Smooth muscle cell (in vitro differentiated cells): ENCODE data around the gene CCNC. TPM values are rescaled to one million over a fixed set of nuclear protein-coding genes. Genes with fewer than 3 reads are reported as not detected.

Experiments
- DNase-seq: peaks from one replicate; lab custom pipeline; 2025; ENCODE audit not compliant: unreplicated experiment; lab: John Stamatoyannopoulos, UW
- H2AFZ ChIP-seq: fragments of 200-600 bp; sonication (generic); 2 replicates; pipeline ENCODE4 v1.6.0; 2016; ENCODE audit warnings: antibody characterized with exemption, low read depth, mild to moderate bottlenecking
- H3F3A ChIP-seq: fragments of 200-600 bp; sonication (generic); 2 replicates; pipeline ENCODE4 v1.6.0; 2017; ENCODE audit warnings: antibody characterized with exemption, low read depth
- H3K27ac ChIP-seq: fragments of 200-600 bp; sonication (generic); 2 replicates; pipeline ENCODE4 v1.5.1; 2016; ENCODE audit warnings: low read depth, mild to moderate bottlenecking
- H3K27me3 ChIP-seq: fragments of 200-600 bp; sonication (generic); 2 replicates; pipeline ENCODE4 v1.6.1; 2016; ENCODE audit warnings: low read depth, mild to moderate bottlenecking
- H3K36me3 ChIP-seq: fragments of 200-600 bp; sonication (generic); 2 replicates; pipeline ENCODE4 v1.5.1; 2016; ENCODE audit warnings: low read depth
- H3K4me1 ChIP-seq: fragments of 200-600 bp; sonication (generic); 2 replicates; pipeline ENCODE4 v1.5.1; 2016; ENCODE audit warnings: low read depth
- H3K4me2 ChIP-seq: fragments of 200-600 bp; sonication (generic); 2 replicates; pipeline ENCODE4 v1.6.0; 2016; ENCODE audit warnings: mild to moderate bottlenecking
- H3K4me3 ChIP-seq: fragments of 200-600 bp; sonication (generic); 2 replicates; pipeline ENCODE4 v1.5.1; 2016; ENCODE audit warnings: mild to moderate bottlenecking
- H3K79me2 ChIP-seq: fragments of 200-600 bp; sonication (generic); 2 replicates; pipeline ENCODE4 v1.6.0; 2016; ENCODE audit warnings: low read depth, mild to moderate bottlenecking
- H3K9ac ChIP-seq: fragments of 200-600 bp; sonication (generic); 2 replicates; pipeline ENCODE4 v1.6.0; 2016; ENCODE audit warnings: low read depth
- H3K9me3 ChIP-seq: fragments of 200-600 bp; sonication (generic); replicated peaks from 2 replicates; pipeline ENCODE4 v1.5.1; 2016; ENCODE audit warnings: low read depth
- H4K20me1 ChIP-seq: fragments of 200-600 bp; sonication (generic); 2 replicates; pipeline ENCODE4 v1.6.0; 2016; ENCODE audit warnings: low read depth
- CTCF ChIP-seq: fragments of 200-600 bp; sonication (generic); IDR thresholded peaks from 2 replicates; pipeline ENCODE4 v1.5.1; 2017; ENCODE audit warnings: borderline replicate concordance, mild to moderate bottlenecking, antibody characterized with exemption; ENCODE audit not compliant: insufficient read depth, poor library complexity, severe bottlenecking
- WGBS: methylation state at CpG from one replicate; pipeline ENCODE4 v1.1.7; 2016; ENCODE audit warnings: low lambda C conversion rate; 5-methylcytosine and 5-hydroxymethylcytosine counted together
- polyA plus RNA-seq: library from polyadenylated mRNA; unstranded; fragments of >200 nt; fragmentation: Nextera tagmentation; extraction: Ambion mirVana; gene quantifications from 2 replicates; pipeline ENCODE4 v1.2.1, GENCODE V29; 2016
- total RNA-seq: library from RNA; depleted of rRNA; stranded (reverse); fragments of >200 nt; gene quantifications from 2 replicates; pipeline ENCODE4 v1.2.3, GENCODE V29; 2014

The CCNC gene
- total and polyA plus RNA-seq, 2 experiments from 2014 or later: 53.8 to 67.7 TPM

GRCh38 chr6:99589290-99589672, 20.8 kb upstream of the CCNC start:
- no peaks in the 10 kb centered on the region for H3K9me3 ChIP-seq
- no peaks in the 10 kb centered on the region for H3K79me2 ChIP-seq
- peak overlapping the region; percentile 74 for H3K4me3 ChIP-seq
- H4K20me1 ChIP-seq: no peaks in the 10 kb centered on the region
- DNase-seq: no peak
- H3F3A ChIP-seq: no peaks in the 10 kb centered on the region
- no peaks in the 10 kb centered on the region for H3K36me3 ChIP-seq
- 8% methylated on average over 21 of the region's 21 CpGs for WGBS
- no peak overlapping the region for H3K27ac ChIP-seq
- H3K4me2 ChIP-seq: peak overlapping the region; percentile 100
- no peak for TF ChIP-seq CTCF
- peak overlapping the region; percentile 86 for H2AFZ ChIP-seq
- peaks cover 92% of the 10 kb centered on the region for H3K27me3 ChIP-seq
- no peak overlapping the region for H3K9ac ChIP-seq
- H3K4me1 ChIP-seq: peaks cover 21% of the 10 kb centered on the region

GRCh38 chr6:99588618-99589289, 20.3 kb upstream of the CCNC start:
- no peaks in the 10 kb centered on the region for H3K79me2 ChIP-seq
- H3F3A ChIP-seq: no peaks in the 10 kb centered on the region
- TF ChIP-seq CTCF: peak; percentile 23
- H3K27ac ChIP-seq: no peak overlapping the region
- WGBS: 2% methylated on average over 52 of the region's 52 CpGs
- no peak overlapping the region for H3K9ac ChIP-seq
- peak overlapping the region; percentile 86 for H2AFZ ChIP-seq
- no peak for DNase-seq
- peak overlapping the region; percentile 100 for H3K4me2 ChIP-seq
- H3K9me3 ChIP-seq: no peaks in the 10 kb centered on the region
- peak overlapping the region; percentile 74 for H3K4me3 ChIP-seq
- no peaks in the 10 kb centered on the region for H3K36me3 ChIP-seq
- H3K4me1 ChIP-seq: peaks cover 21% of the 10 kb centered on the region
- peaks cover 92% of the 10 kb centered on the region for H3K27me3 ChIP-seq
- no peaks in the 10 kb centered on the region for H4K20me1 ChIP-seq

- TF ChIP-seq CTCF: no peak
- no peak for DNase-seq
- Histone ChIP-seq H3K4me2 (no peak overlapping the region), H3K4me3 (no peak overlapping the region), H3K36me3 (no peaks in the 10 kb centered on the region), H3K9ac (no peak overlapping the region), H3K27me3 (peaks cover 92% of the 10 kb centered on the region), H2AFZ (no peak overlapping the region), H4K20me1 (no peaks in the 10 kb centered on the region), H3K4me1 (peaks cover 21% of the 10 kb centered on the region), H3K79me2 (no peaks in the 10 kb centered on the region), H3K9me3 (no peaks in the 10 kb centered on the region), H3F3A (no peaks in the 10 kb centered on the region), H3K27ac (no peak overlapping the region)
- WGBS: 70% methylated on average over 4 of the region's 4 CpGs
Observed at GRCh38 chr6:99587792-99588191, 19.3 kb upstream of the CCNC start.

GRCh38 chr6:99579781-99580180, 11.3 kb upstream of the CCNC start:
- H3K9me3 ChIP-seq: no peaks in the 10 kb centered on the region
- H3K27me3 ChIP-seq: peaks cover 87% of the 10 kb centered on the region
- DNase-seq: no peak
- H3K27ac ChIP-seq: no peak overlapping the region
- no peaks in the 10 kb centered on the region for H3K79me2 ChIP-seq
- no peak overlapping the region for H2AFZ ChIP-seq
- H3F3A ChIP-seq: no peaks in the 10 kb centered on the region
- H3K4me2 ChIP-seq: no peak overlapping the region
- no peaks in the 10 kb centered on the region for H3K36me3 ChIP-seq
- H3K9ac ChIP-seq: no peak overlapping the region
- TF ChIP-seq CTCF: no peak
- H3K4me1 ChIP-seq: no peaks in the 10 kb centered on the region
- 74% methylated on average over 4 of the region's 4 CpGs for WGBS
- no peak overlapping the region for H3K4me3 ChIP-seq
- H4K20me1 ChIP-seq: no peaks in the 10 kb centered on the region
